CD14-positive monocyte (primary cell): ENCODE results near the gene EPB41L4B. TPM values are rescaled to one million over a fixed set of nuclear protein-coding genes. Genes with fewer than 3 reads are reported as not detected.

Experiments used
- DNase-seq, 3 donors: peaks; one replicate each; pipeline ENCODE4 v3.0.0-alpha.2; 2011 to 2022
- H2AFZ ChIP-seq: 2 replicates; pipeline ENCODE4 v1.6.0; 2012; ENCODE audit warnings: mild to moderate bottlenecking, low read depth, low read length, inconsistent platforms; ENCODE audit not compliant: insufficient read depth, poor library complexity, severe bottlenecking
- H3K27ac ChIP-seq, 2 donors: 1 replicate in 1 of 2; 2 replicates in 1 of 2; pipeline ENCODE4 v1.5.1; 2012 to 2013; ENCODE audit warnings: low read length in 2 of 2, control low read depth in 1 of 2, inconsistent platforms in 1 of 2, low read depth in 1 of 2, mild to moderate bottlenecking in 1 of 2
- H3K27me3 ChIP-seq, 2 donors: one replicate each; pipeline versions ENCODE4 v1.6.0 to v1.6.1; 2011 to 2013; ENCODE audit warnings: low read length in 2 of 2; ENCODE audit not compliant: control insufficient read depth in 2 of 2, insufficient read depth in 2 of 2
- H3K36me3 ChIP-seq, 2 donors: replicated peaks in 1 of 2; 1 replicate in 1 of 2; 2 replicates in 1 of 2; pipeline versions ENCODE4 v1.5.1 to v1.6.1; 2012 to 2013; ENCODE audit warnings: low read length in 2 of 2, control low read depth in 1 of 2, inconsistent platforms in 1 of 2, mild to moderate bottlenecking in 1 of 2; ENCODE audit not compliant: insufficient read depth in 2 of 2, control insufficient read depth in 1 of 2
- H3K4me1 ChIP-seq, 2 donors: 1 replicate in 1 of 2; 2 replicates in 1 of 2; pipeline versions ENCODE4 v1.5.1 to v1.6.1; 2012 to 2013; ENCODE audit warnings: low read length in 2 of 2, control low read depth in 1 of 2, inconsistent platforms in 1 of 2, mild to moderate bottlenecking in 1 of 2, moderate library complexity in 1 of 2; ENCODE audit not compliant: insufficient read depth in 2 of 2, control insufficient read depth in 1 of 2
- H3K4me2 ChIP-seq: replicated peaks from 2 replicates; pipeline ENCODE3; 2012; ENCODE audit warnings: low read length, moderate library complexity, mild to moderate bottlenecking; ENCODE audit not compliant: poor library complexity, severe bottlenecking; ENCODE audit errors: extremely low read depth
- H3K4me3 ChIP-seq, 3 experiments: fragments of 200-600 bp in 1 of 3; sonication (generic) in 1 of 3; replicated peaks in 1 of 3; 1 replicate in 2 of 3; 2 replicates in 1 of 3; pipeline ENCODE4 v1.5.1; 2011 to 2013; ENCODE audit warnings: low read length in 3 of 3, mild to moderate bottlenecking in 3 of 3, control low read depth in 2 of 3, low read depth in 2 of 3, inconsistent platforms in 1 of 3, moderate library complexity in 1 of 3
- H3K79me2 ChIP-seq: 2 replicates; pipeline ENCODE4 v1.6.0; 2012; ENCODE audit warnings: mild to moderate bottlenecking, control low read depth, inconsistent platforms, low read length, moderate library complexity; ENCODE audit not compliant: insufficient read depth
- H3K9ac ChIP-seq: 2 replicates; pipeline ENCODE4 v1.6.0; 2017; ENCODE audit warnings: low read length, mild to moderate bottlenecking; ENCODE audit not compliant: insufficient read depth, poor library complexity, severe bottlenecking
- H3K9me3 ChIP-seq, 2 donors: replicated peaks in 1 of 2; 1 replicate in 1 of 2; 2 replicates in 1 of 2; pipeline versions ENCODE4 v1.5.1 to v1.6.1; 2012 to 2013; ENCODE audit warnings: low read length in 2 of 2, control low read depth in 1 of 2; ENCODE audit not compliant: control insufficient read depth in 1 of 2, insufficient read depth in 1 of 2
- H4K20me1 ChIP-seq: 2 replicates; pipeline ENCODE4 v1.6.0; 2012; ENCODE audit warnings: mild to moderate bottlenecking, low read length, control low read depth, moderate library complexity; ENCODE audit not compliant: insufficient read depth
- H3K27ac Mint-ChIP-seq, 7 donors: one replicate each; pipeline ENCODE4 v1.8.0; 2020; ENCODE audit warnings: mild to moderate bottlenecking in 7 of 7, mixed read lengths in 7 of 7, moderate library complexity in 6 of 7, inconsistent platforms in 2 of 7
- H3K27me3 Mint-ChIP-seq, 3 donors: one replicate each; pipeline ENCODE4 v1.8.0; 2021 to 2022; ENCODE audit warnings: low read depth in 3 of 3, mild to moderate bottlenecking in 3 of 3, mixed read lengths in 3 of 3, moderate library complexity in 3 of 3, inconsistent platforms in 1 of 3
- H3K36me3 Mint-ChIP-seq, 2 donors: one replicate each; pipeline ENCODE4 v1.8.0; 2020; ENCODE audit warnings: mixed read lengths in 2 of 2, inconsistent platforms in 1 of 2, mild to moderate bottlenecking in 1 of 2
- H3K4me1 Mint-ChIP-seq: one replicate; pipeline ENCODE4 v1.8.0; 2020; ENCODE audit warnings: mild to moderate bottlenecking, mixed read lengths
- H3K4me3 Mint-ChIP-seq, 2 donors: one replicate each; pipeline ENCODE4 v1.8.0; 2020; ENCODE audit warnings: mild to moderate bottlenecking in 2 of 2, mixed read lengths in 2 of 2, moderate library complexity in 1 of 2
- H3K9me3 Mint-ChIP-seq, 7 donors: one replicate each; pipeline ENCODE4 v1.8.0; 2020 to 2022; ENCODE audit warnings: mixed read lengths in 7 of 7, mild to moderate bottlenecking in 6 of 7, moderate library complexity in 6 of 7, inconsistent platforms in 2 of 7
- WGBS: methylation state at CpG from one replicate; pipeline ENCODE4 v1.1.5; 2013; ENCODE audit warnings: missing lambda C conversion rate; ENCODE audit not compliant: insufficient coverage; 5-methylcytosine and 5-hydroxymethylcytosine counted together
- intact Hi-C, 2 donors: fragments of 100-400 bp; cut with micrococcal nuclease; formaldehyde crosslinking; loops; one replicate each; pipeline versions ENCODE4 v1.15.0 to v1.15.1; 2023
- polyA plus RNA-seq, 3 donors: library from polyadenylated mRNA; depleted of rRNA in 1 of 3; unstranded in 2 of 3; stranded (reverse) in 1 of 3; fragments of 300-500 nt in 2 of 3; fragments of >200 nt in 1 of 3; fragmentation: Illumina TruSeq in 2 of 3; gene quantifications; 1 replicate in 2 of 3; 2 replicates in 1 of 3; pipeline ENCODE4 v1.2.3, GENCODE V29; 2012 to 2021
- TF ChIP-seq, protein P1 (sequence below): fragments of 200-600 bp; IDR thresholded peaks from one replicate; pipeline ENCODE4 v1.8.0; 2022; ENCODE audit warnings: antibody characterized with exemption, mild to moderate bottlenecking

EPB41L4B gene
- polyA plus RNA-seq, 3 donors, result not detected

DNA sequence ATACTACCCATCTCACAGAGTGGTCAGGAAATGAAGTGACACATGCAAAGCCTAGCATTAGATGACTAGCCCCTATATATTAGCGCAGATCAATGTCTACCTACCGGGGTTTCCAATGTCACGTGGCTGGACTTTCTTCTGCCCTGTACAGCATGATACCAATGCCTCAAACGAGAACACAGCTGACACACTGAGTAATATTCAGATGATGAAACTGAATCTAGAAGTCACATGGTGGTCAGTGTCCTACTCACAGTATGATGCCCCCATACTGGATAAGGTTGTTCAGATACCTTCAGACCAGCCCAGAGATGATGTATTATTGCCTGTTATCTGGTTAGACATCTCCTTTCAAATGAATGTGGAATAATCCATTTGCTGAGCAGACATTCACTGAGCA is 82.7 kb downstream of the EPB41L4B start:
- no peak for DNase-seq
- no peaks in the 10 kb centered on the region for H4K20me1 ChIP-seq
- H3K79me2 ChIP-seq, result no peaks in the 10 kb centered on the region
- 97% methylated on average over 4 of the region's 4 CpGs for WGBS
- no peak overlapping the region for H3K4me3 ChIP-seq
- TF ChIP-seq, protein P1, sequence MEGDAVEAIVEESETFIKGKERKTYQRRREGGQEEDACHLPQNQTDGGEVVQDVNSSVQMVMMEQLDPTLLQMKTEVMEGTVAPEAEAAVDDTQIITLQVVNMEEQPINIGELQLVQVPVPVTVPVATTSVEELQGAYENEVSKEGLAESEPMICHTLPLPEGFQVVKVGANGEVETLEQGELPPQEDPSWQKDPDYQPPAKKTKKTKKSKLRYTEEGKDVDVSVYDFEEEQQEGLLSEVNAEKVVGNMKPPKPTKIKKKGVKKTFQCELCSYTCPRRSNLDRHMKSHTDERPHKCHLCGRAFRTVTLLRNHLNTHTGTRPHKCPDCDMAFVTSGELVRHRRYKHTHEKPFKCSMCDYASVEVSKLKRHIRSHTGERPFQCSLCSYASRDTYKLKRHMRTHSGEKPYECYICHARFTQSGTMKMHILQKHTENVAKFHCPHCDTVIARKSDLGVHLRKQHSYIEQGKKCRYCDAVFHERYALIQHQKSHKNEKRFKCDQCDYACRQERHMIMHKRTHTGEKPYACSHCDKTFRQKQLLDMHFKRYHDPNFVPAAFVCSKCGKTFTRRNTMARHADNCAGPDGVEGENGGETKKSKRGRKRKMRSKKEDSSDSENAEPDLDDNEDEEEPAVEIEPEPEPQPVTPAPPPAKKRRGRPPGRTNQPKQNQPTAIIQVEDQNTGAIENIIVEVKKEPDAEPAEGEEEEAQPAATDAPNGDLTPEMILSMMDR, result no peak
- H3K4me3 Mint-ChIP-seq, result no peak overlapping the region
- H3K9me3 Mint-ChIP-seq, result peaks cover 0 to 6% (median 0%) of the 10 kb centered on the region in 7 donors
- H3K27ac Mint-ChIP-seq, result no peak overlapping the region
- no peaks in the 10 kb centered on the region for H3K9me3 ChIP-seq
- H3K9ac ChIP-seq, result no peak overlapping the region
- no peaks in the 10 kb centered on the region for H3K4me1 Mint-ChIP-seq
- intact Hi-C loops, result no loop called here
- H2AFZ ChIP-seq, result no peak overlapping the region
- no peak overlapping the region for H3K4me2 ChIP-seq
- H3K27ac ChIP-seq, result no peak overlapping the region
- peaks cover 7 to 40% (median 36%) of the 10 kb centered on the region in 3 donors for H3K27me3 Mint-ChIP-seq
- H3K4me1 ChIP-seq, result no peaks in the 10 kb centered on the region
- no peaks in the 10 kb centered on the region for H3K36me3 Mint-ChIP-seq
- H3K36me3 ChIP-seq, result no peaks in the 10 kb centered on the region
- peaks cover 6 to 12% of the 10 kb centered on the region in 2 donors for H3K27me3 ChIP-seq

DNA sequence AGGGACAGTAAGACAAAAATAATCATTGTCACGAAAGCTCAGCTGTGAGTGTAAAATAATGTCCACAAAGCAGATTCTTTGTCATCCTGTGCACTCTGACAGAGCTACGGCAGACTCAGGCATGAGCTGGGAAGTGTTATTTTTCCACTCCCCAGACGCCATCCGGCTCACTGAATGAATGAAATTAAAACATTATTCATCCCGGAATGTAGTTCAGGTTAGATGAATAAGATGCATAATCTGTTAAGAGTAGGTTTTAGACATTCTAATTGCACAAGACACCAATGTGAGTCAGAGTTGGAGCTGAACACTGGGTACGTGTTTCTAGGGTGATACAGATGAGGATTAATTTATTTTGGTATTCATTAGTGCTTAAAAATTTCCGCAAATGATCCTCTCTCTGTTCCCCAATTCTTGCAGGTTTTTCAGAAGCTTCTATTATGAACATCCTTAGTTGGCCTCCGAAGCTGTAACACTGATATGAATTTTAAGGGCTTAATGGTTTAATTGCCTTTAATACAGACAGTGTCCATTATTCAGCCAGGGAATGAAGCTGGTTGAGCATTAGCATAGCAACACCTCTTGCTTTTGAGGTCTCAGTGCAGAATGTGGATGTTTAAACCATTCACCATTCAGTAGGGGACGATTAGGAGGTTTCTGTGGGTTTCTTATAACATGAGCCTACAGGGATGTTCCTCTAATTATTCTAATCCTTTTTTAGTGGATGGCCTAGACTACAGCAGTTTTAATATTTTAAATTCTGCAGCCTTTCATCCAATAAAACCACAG is 88.2 kb downstream of the EPB41L4B start:
- H2AFZ ChIP-seq, result no peak overlapping the region
- Mint-ChIP-seq H3K4me1 (no peaks in the 10 kb centered on the region), H3K27me3 (peaks cover 15 to 38% (median 20%) of the 10 kb centered on the region in 3 donors), H3K4me3 (no peak overlapping the region), H3K36me3 (no peaks in the 10 kb centered on the region), H3K9me3 (peaks cover 0 to 5% (median 0%) of the 10 kb centered on the region in 7 donors), H3K27ac (no peak overlapping the region)
- no peaks in the 10 kb centered on the region for H3K4me1 ChIP-seq
- DNase-seq, result no peak
- H3K9ac ChIP-seq, result no peak overlapping the region
- no peak overlapping the region for H3K27ac ChIP-seq
- H3K4me3 ChIP-seq, result no peak overlapping the region
- peaks cover 4 to 7% of the 10 kb centered on the region in 2 donors for H3K27me3 ChIP-seq
- no peak overlapping the region for H3K4me2 ChIP-seq
- intact Hi-C loops, result no loop called here
- H3K79me2 ChIP-seq, result no peaks in the 10 kb centered on the region
- no peaks in the 10 kb centered on the region for H4K20me1 ChIP-seq
- H3K36me3 ChIP-seq, result no peaks in the 10 kb centered on the region
- TF ChIP-seq, protein P1, result no peak
- no CpG with 5 or more reads among the region's 9 CpGs for WGBS
- no peaks in the 10 kb centered on the region for H3K9me3 ChIP-seq
